ENCODE results near the gene PPM1D.
A peak's percentile ranks its signal among the peaks of the same experiment; 100 is the strongest.
"Not testable (repeated sequence)": the region's sequence is repeated elsewhere in the genome, so short reads cannot be mapped to it uniquely, and the experiment has no call there.

PPM1D gene

DNA sequence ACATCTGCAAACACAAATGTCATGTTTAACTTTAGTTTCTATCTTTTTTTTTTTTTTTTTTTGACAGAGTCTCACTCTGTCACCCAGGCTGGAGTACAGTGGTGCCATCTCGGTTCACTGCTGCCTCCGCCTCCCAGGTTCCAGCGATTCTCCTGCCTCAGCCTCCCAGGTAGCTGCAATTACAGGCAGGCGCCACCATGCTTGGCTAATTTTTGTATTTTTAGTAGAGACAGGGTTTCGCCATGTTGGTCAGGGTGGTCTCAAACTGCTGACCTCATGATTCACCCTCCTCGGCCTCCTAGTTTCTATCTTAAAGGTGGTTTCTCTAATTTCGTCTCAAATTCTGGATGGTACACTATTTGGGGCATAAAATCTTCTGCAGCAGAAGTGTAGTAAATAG is 5.8 kb upstream of the PPM1D start:
- not testable (repeated sequence) for DNase-seq

DNA sequence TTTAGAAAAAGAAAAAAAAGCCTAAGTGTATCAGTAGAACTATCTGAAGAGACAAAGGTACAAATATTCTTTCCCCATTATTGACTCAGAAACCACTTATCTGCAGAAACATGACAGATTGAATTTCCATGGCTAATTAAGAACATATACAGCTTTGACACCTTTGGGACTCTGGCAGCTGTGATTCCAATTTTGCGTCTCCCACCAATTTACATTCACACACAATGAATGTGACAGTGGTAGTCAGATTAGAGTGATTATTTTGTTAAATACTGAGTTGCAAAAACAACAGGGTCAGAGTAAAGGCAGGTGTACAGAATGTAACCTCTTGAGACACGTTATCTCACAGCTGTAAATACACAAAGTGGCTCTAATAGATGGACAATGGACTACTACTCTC is 5.3 kb upstream of the PPM1D start:
- DNase-seq, result no peak

DNA sequence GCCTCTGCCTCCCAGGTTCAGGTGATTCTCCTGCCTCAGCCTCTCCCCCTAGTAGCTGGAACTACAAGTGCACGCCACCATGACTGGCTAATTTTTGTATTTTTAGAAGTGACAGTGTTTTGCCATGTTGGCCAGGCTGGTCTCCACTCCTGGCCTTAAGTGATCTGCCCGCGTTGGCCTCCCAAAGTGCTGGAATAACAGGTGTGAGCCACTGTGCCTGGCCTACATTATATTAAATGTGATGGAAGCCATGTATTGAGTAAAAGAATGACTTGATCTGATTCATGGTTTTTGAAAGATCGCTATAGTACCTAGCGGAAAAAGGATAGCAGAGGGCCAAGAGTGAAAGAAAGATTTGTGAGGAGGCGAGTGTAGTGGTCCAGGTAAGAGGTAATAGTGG is 2.7 kb upstream of the PPM1D start:
- no peak for DNase-seq

DNA sequence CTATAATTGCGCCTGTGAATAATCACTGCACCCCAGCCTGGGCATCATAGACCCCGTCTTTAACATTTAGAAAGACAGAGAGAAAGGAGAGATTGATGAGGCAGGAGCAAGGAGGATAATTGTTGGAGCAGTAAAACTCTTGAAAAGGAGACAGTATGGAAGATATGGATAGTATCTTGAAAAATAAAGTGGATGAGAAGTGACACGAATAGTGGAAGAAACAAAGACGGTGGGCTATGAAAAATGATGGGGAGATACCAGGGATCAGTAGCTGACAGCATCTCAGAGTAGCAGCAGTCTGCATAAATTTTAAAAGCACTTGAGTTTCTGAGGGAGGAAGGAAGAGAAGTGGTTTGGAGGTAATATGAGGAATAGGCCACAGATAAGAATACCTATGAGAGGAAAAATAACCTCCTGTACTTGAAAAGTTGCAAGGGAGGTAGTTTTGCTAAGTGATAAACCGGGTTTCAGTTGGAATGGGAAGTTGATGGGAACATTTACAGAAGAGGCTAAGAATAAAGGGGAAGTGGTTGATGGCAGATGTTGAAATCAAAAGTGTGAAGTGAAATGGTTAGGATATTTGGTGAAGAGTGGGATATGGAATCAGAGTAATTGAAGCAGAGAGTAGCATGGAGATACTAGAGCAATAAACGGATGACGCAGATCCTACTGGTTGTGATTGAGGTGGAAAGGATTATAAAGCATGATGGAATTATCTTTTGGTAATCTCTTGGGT is 1.8 kb upstream of the PPM1D start:
- DNase-seq, result no peak

DNA sequence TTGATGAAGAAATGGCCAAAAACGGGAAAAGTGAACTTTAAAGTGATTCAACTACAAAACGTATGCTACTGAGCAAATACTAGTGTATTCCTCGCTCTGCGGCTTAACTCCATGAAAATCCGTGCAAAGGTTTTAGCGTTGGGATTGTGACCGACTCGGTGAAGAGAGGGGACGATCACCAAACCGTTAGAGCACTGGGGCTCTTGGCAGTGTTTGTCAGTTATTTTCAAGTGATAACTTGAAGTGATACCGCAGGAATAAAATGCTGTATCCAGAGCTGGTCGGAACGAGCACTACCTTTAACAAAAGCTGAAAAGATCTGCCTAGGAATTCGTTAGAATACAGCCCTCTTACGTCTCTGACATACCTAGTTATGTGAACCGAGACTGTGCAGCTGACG is 773 bp upstream of the PPM1D start:
- no peak for DNase-seq

DNA sequence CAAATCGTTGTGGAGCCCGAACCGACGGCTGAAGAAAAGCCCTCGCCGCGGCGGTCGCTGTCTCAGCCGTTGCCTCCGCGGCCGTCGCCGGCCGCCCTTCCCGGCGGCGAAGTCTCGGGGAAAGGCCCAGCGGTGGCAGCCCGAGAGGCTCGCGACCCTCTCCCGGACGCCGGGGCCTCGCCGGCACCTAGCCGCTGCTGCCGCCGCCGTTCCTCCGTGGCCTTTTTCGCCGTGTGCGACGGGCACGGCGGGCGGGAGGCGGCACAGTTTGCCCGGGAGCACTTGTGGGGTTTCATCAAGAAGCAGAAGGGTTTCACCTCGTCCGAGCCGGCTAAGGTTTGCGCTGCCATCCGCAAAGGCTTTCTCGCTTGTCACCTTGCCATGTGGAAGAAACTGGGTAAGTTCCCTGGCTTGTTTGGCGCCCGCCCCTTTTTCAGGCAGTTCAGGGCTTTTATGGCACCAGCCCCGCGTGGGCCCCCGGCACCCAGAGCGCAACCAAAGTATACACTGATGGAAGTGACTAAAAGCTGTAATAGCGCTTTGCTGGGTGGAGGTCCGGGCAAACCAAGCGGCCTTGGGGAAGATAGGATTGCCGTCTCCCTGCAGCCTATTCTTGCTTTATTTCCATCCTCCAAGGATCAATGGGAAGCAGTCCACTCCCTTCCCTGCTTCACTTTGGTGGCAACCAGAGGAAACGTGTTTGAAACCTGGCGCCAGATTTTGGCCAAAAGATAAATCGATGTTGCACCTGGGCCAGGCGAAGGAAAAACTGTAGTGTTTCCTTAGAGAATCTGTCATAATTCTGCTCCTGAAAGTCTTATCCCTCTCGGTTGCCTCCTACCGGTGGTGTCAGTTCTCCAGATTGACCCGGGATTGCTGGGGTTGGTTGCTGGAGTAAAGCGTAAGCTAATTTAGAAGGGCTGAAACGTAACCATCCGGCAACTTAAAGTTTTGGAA is 775 bp downstream of the PPM1D start:
- peak; percentile 82 for DNase-seq

DNA sequence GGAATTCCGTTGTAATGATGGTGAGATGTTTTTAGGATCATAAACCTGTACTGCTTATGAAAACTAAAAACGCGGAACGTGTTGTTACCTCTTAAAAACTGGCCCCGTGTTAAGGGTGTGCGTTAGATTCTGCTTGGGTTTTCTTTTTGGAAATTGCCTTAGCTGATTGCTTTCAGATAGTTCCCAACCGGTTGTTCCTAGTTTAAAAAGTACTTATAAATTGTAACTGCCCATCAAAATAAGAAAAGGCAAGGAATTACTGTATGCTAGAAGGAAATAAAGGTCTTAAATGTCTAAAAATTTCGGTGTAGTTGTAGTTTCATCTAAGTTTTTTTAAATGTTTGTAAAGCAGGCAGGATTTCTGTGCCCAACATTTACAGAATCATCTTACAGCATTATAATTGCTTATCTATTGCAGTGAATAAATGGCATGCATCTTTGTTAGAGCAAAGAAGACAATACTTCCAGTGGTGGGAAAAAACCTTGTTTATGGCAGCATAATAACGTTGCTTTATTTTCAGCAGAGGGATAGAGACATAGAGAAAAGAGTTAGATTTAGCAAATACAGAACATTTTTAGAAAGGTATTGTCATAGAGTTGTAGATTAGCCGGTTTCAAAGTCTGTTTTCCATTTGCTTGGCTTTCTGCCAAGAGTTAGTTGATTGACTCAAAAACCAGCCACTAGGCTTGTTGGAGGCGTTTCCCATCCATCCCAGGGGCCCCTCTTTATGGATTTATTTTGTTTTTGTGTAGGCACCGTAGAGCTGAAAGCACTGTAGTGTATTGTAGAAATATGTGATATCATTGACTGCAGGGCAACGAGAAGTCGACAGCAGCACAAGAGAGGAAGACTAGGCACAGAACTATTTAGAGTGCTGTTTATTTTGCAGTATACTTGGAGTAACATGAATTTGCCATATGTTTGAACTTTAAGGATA is 1.7 kb downstream of the PPM1D start:
- DNase-seq, result peak; percentile 77

DNA sequence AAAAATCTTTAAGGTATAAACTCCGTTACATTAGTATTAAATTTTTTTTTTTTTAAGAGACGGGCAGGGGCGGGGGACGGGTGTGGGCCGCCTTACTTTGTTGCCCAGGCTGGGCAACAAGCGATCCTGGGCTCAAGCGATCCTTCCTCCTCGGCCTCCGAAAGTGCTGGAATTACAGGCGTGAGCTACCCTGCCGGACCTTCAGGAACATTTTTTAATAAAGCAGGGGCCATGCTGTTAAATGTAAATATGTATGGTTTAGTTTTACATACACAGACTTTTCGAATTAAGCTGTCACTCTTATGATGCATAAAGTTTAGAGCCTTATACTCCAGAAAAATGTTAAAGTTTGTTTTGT is 2.4 kb downstream of the PPM1D start:
- DNase-seq, result no peak

DNA sequence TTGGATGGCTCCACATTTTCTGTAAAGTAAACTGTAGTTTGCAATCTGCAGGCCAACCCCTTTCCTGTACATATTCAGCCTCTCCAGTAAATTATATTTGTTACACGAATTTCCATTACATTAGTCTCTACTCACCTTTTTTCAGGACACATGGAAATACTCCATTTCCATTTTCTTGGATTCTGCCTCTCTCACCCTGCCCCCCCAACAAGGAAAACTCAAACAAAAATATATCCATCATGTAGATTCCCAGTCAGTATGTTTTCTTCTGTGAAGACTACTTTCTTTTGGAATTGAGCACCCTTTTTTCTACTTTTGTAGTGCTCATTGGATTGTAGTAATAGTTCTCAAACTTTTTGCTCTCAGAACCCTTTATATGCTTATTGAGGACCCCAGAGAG is 2.9 kb downstream of the PPM1D start:
- DNase-seq, result no peak

DNA sequence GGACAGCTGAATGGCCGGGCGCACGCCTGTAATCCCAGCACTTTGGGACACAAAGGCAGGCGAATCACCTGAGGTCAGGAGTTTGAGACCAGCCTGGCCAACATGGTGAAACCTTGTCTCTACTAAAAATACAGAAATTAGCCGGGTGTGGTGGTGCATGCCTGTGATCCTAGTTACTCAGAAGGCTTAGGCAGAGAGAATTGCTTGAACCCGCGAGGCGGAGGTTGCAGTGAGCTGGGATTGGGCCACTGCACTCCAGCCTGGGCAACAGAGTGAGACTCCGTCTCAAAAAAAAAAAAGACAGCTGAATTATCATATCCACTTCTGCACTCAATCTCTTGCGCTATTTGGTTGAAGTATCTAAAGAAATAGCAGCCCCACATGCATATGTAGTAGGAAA is 3.5 kb downstream of the PPM1D start:
- not testable (repeated sequence) for DNase-seq

DNA sequence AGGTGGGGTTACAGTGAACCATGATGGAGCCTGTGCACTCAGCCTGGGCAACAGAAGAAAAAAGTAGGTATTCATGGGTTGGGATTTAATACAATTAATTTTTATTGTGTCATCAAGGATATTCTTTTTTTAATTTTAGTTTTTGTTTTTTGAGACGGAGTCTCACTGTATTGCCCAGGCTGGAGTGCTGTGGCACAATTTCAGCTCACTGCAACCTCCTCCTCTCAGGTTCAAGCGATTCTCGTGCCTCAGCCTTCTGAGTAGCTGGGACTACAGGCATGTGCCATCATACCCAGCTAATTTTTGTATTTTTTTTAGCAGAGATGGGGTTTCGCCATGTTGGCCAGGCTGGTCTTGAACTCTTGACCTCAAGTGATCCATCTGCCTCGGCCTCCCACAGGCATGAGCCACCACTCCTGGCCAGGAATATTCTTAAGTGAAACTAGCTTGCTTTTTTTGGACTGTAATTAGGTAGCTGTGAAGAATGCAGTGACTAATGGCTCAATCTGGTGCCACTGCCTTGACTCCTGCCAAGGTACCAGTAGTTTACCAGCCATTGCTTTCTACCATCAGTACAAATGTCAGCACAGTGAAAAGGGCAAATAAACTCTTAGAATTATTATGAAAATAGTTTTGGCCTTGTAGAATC is 4.8 kb downstream of the PPM1D start:
- DNase-seq, result peak; percentile 47

DNA sequence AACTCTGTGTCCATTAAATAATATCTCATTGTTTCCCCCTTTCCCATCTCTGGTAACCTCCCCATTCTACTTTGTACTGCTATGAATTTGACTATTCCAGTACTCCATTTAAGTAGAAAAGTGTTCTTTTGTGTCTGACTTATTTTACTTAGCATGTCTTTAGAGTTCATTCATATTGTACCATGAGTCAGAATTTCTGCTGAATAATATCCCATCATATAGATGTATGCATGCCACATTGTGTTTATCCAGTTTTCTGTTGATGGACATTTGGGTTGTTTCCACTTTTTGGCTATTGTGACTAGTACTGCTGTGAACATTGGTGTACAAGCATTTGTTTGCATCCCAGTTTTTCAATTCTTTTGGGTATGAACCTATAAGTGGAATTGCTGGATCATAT is 6.0 kb downstream of the PPM1D start:
- no peak for DNase-seq

DNA sequence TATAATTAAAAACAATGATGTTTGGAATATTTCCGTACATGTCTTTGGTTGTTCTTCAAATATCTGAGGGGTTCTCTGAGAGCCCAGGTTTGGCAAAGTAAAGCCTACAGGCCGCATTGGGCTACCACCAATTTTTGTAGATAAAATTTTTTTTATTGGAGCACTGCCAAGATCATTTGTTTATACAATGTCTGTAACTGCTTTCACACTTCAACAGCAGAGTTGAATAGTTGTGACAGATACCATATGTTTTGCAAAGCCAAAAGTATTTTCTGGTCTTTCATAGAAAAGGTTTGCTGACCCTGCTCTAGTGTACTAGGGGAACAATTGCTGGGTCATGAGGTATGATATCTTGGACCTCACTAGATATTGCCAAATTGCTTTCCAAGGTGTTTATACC is 10.5 kb downstream of the PPM1D start:
- no peak for DNase-seq

DNA sequence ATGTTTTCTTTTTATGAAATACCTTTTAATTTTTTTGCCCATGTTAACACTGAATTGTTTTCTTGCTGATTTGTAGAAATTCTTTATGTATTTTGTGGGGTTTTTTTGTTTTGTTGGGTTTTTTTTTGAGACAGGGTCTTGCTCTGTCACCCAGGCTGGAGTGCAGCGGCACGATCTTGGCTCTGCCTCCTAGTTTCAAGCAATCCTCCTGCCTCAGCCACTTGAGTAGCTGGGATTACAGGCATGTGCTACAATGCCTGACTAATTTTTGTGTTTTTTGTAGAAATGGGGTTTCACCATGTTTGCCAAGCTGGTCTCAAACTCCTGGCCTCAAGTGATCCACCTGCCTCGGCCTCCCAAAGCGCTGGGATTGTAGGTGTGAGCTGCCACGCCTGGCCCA is 11.3 kb downstream of the PPM1D start:
- DNase-seq, result not testable (repeated sequence)

DNA sequence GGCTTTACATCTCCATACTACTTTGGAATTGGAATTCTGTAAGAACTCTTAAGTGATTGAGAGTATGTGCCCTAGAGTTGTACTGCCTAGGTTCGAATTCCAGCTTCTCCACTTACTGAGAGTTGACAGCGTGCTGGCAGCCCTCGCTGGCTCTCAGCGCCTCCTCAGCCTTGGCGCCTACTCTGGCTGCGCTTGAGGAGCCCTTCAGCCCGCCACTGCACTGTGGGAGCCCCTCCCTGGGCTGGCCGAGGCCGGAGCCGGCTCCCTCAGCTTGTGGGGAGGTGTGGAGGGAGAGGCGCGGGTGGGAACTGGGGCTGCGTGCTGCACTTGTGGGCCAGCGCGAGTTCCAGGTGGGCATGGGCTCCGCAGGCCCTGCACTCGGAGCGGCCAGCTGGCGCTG is 13.3 kb downstream of the PPM1D start:
- DNase-seq, result no peak

DNA sequence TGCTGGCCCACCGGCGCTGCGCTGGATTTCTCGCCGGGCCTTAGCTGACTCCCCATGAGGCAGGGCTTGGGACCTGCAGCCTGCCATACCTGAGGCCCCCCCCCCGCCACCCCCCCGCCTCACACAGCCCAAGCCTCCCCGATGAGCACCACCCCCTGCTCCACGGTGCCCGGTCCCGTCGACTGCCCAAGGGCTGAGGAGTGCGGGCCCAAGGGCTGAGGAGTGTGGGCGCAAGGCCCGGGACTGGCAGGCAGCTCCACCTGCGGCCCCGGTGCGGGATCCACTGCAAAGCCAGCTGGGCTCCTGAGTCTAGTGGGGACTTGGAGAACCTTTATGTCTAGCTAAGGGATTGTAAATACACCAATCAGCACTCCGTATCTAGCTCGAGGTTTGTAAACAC is 13.8 kb downstream of the PPM1D start:
- DNase-seq, result not testable (repeated sequence)

DNA sequence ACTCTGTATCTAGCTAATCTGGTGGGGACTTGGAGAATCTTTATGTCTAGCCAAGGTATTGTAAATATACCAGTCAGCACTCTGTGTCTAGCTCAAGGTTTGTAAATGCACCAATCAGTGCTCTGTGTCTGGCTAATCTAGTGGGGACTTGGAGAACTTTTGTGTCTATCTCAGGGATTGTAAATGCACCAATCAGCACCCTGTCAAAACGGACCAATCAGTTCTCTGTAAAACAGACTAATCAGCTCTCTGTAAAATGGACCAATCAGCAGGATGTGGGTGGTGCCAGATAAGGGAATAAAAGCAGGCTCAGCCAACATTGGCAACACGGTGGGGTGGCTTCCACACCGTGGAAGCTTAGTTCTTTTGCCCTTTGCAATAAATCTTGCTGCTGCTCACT is 14.3 kb downstream of the PPM1D start:
- DNase-seq, result not testable (repeated sequence)

DNA sequence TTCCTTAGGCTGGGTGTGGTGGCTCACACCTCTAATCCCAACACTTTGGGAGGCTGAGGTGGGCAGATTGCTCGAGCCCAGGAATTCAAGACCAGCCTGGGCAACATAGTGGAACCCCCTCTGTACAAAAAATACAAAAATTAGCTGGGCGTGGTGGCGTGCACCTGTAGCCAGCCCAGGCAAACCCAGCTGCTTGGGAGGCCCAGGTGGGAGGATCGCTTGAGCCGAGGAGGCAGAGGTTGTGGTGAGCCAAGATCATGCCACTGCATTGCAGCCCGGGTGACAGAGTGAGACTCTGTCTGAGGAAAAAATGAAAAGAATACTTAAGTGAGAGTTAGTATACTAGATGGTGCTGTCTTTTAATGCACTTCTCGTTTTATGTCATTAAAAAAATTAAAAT is 15.1 kb downstream of the PPM1D start:
- DNase-seq, result no peak

DNA sequence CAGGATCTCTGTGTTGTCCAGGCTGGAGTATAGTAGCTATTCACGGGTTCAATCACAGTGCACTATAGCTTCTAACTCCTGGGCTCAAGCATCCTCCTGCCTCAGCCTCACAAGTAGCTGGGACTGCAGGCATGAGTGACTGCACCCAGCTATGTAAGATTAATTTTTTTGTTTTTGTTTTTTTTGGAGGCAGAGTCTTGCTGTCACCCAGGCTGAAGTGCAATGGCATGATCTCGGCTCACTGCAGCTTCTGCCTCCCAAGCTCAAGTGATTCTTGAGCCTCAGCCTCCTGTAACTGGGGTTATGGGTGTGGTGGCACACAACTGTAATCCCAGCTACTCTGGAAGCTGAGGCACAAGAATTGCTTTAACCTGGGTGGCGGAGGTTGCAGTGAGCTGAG is 15.8 kb downstream of the PPM1D start:
- no peak for DNase-seq

DNA sequence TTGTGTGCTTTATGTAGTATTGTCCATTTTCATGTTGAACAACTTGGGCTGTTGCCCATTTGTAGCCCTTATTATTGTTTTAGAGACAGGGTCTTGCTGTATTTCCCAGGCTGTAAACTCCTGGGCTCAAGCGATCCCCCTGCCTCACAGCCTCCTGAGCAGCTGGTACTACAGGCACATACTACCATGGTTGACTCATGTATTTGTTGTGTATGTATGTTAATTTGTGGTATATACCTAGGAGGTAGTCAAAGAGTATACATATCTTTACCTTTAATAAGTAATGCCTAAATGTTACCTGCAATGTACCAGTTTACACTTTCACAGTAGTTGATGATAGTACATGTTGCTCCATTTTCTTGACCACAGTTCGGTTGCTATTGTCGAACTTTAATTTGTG is 18.1 kb downstream of the PPM1D start:
- DNase-seq, result no peak

DNA sequence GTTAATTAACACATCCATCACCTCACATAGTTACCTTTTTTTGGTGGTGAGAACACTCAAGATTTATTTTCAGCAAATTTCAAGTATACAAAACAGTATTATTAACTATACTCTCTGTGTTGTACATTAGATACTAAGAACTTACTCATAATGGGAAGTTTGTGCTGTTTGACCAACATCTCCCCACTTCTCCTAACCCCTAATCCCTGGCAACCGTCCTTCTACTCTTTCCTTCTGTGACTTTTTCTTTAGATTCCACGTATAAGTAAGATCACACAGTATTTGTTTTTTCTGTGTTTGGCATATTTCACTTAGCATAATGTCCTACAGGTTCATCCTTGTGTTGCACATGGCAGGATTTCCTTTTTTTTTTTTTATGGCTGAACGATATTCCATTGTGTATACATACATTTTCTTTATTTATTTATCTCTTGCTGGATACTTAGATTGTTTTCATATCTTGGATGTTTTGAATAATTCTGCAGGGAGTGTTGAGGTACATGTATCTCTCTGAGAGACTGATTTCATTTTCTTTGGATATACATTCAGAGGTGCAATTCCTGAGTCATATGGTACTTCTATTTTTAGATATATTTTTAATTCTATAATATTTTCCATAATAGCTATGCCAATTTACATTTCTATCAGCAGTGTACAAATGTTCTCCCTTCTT is 19.0 kb downstream of the PPM1D start:
- DNase-seq, result no peak

DNA sequence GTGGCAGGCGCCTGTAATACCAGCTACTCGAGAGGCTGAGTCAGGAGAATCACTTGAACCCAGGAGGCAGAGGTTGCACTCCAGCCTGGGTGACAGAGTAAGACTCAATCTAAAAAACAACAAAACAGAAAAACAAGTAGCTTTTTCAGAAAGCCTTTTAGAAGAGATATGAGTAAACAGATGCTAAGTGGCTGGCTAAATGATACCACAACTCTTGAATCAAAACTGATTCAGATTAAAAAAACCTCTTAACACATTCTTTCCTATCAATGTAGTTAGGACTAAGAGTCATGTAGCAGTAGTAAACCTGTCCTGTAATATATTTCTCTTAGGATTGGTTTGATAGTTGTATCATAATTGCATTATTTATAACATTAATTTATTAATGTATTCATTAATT is 23.0 kb downstream of the PPM1D start:
- DNase-seq, result no peak
